WTC11 (cell line): ENCODE results near the gene RAMP1.

Experiments used
- CBFB ChIP-seq: sonication (generic); formaldehyde crosslinking; IDR thresholded peaks from 2 replicates; pipeline ENCODE4 v1.8.1; 2022; ENCODE audit warnings: mild to moderate bottlenecking, low read depth, missing genetic modification reagents
- SMAD4 ChIP-seq: sonication (generic); formaldehyde crosslinking; IDR thresholded peaks from 2 replicates; pipeline ENCODE4 v1.8.0; 2022; ENCODE audit warnings: mild to moderate bottlenecking, missing genetic modification reagents
- TF ChIP-seq, protein P1 (sequence below): sonication (generic); formaldehyde crosslinking; IDR thresholded peaks from 2 replicates; pipeline ENCODE4 v1.8.0; 2022; ENCODE audit warnings: mild to moderate bottlenecking, missing genetic modification reagents
- TF ChIP-seq, protein P2 (sequence below): fragments of 200-600 bp; IDR thresholded peaks from 2 replicates; pipeline ENCODE4 v1.8.0; 2022; ENCODE audit warnings: antibody characterized with exemption
- TF ChIP-seq, protein P3 (sequence below): fragments of 250-450 bp; sonication (Bioruptor Pico); IDR thresholded peaks from 2 replicates; pipeline ENCODE4 v1.9.0; 2021; ENCODE audit warnings: mild to moderate bottlenecking, borderline replicate concordance
- TF ChIP-seq, protein P4 (sequence below): sonication (generic); formaldehyde crosslinking; IDR thresholded peaks from 2 replicates; pipeline ENCODE4 v1.8.1; 2023; ENCODE audit warnings: mild to moderate bottlenecking, moderate library complexity, missing genetic modification reagents
- TF ChIP-seq, protein P5 (sequence below): fragments of 250-450 bp; sonication (Bioruptor Pico); IDR thresholded peaks from 2 replicates; pipeline ENCODE4 v2.1.2; 2022; ENCODE audit warnings: mild to moderate bottlenecking, moderate library complexity

DNA sequence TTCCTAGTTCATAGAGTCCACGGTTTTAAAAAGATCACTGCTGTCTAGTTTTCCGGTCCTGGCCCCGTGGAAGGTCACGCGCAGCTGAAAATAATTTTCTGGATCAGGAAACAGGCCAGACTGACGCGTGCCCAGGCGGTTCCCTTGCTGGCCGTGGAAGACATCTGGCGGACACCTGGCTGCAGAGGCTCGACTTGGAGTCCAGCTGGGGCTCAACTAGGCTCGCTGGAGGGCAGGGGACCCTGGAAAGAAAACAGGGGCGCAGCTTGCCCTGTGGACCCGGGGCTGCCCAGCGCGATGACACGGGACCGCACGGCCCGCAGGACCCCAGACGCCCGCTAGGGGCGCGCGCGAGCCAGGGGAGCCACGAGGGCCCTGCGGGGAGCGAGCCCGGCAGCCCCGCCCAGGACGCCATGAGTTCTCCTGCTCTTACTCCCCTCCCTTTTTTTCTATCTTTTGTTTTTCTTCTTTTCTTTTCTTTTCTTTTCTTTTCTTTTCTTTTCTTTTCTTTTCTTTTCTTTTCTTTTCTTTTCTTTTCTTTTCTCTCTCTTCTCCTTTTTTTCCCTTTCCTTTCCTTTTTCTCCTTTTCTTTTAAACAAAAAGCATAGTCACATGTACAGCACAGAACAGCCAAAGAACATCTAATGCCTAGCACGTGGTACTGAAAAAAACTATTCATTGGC, 64.2 kb downstream of the RAMP1 start:
- no peak for TF ChIP-seq CBFB
- TF ChIP-seq, protein P1, sequence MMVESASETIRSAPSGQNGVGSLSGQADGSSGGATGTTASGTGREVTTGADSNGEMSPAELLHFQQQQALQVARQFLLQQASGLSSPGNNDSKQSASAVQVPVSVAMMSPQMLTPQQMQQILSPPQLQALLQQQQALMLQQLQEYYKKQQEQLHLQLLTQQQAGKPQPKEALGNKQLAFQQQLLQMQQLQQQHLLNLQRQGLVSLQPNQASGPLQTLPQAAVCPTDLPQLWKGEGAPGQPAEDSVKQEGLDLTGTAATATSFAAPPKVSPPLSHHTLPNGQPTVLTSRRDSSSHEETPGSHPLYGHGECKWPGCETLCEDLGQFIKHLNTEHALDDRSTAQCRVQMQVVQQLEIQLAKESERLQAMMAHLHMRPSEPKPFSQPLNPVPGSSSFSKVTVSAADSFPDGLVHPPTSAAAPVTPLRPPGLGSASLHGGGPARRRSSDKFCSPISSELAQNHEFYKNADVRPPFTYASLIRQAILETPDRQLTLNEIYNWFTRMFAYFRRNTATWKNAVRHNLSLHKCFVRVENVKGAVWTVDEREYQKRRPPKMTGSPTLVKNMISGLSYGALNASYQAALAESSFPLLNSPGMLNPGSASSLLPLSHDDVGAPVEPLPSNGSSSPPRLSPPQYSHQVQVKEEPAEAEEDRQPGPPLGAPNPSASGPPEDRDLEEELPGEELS (CRISPR knock-in tag), result no peak
- TF ChIP-seq, protein P2, sequence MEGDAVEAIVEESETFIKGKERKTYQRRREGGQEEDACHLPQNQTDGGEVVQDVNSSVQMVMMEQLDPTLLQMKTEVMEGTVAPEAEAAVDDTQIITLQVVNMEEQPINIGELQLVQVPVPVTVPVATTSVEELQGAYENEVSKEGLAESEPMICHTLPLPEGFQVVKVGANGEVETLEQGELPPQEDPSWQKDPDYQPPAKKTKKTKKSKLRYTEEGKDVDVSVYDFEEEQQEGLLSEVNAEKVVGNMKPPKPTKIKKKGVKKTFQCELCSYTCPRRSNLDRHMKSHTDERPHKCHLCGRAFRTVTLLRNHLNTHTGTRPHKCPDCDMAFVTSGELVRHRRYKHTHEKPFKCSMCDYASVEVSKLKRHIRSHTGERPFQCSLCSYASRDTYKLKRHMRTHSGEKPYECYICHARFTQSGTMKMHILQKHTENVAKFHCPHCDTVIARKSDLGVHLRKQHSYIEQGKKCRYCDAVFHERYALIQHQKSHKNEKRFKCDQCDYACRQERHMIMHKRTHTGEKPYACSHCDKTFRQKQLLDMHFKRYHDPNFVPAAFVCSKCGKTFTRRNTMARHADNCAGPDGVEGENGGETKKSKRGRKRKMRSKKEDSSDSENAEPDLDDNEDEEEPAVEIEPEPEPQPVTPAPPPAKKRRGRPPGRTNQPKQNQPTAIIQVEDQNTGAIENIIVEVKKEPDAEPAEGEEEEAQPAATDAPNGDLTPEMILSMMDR, result peak; percentile 98
- TF ChIP-seq, protein P3, sequence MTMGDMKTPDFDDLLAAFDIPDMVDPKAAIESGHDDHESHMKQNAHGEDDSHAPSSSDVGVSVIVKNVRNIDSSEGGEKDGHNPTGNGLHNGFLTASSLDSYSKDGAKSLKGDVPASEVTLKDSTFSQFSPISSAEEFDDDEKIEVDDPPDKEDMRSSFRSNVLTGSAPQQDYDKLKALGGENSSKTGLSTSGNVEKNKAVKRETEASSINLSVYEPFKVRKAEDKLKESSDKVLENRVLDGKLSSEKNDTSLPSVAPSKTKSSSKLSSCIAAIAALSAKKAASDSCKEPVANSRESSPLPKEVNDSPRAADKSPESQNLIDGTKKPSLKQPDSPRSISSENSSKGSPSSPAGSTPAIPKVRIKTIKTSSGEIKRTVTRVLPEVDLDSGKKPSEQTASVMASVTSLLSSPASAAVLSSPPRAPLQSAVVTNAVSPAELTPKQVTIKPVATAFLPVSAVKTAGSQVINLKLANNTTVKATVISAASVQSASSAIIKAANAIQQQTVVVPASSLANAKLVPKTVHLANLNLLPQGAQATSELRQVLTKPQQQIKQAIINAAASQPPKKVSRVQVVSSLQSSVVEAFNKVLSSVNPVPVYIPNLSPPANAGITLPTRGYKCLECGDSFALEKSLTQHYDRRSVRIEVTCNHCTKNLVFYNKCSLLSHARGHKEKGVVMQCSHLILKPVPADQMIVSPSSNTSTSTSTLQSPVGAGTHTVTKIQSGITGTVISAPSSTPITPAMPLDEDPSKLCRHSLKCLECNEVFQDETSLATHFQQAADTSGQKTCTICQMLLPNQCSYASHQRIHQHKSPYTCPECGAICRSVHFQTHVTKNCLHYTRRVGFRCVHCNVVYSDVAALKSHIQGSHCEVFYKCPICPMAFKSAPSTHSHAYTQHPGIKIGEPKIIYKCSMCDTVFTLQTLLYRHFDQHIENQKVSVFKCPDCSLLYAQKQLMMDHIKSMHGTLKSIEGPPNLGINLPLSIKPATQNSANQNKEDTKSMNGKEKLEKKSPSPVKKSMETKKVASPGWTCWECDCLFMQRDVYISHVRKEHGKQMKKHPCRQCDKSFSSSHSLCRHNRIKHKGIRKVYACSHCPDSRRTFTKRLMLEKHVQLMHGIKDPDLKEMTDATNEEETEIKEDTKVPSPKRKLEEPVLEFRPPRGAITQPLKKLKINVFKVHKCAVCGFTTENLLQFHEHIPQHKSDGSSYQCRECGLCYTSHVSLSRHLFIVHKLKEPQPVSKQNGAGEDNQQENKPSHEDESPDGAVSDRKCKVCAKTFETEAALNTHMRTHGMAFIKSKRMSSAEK, result no peak
- no peak for TF ChIP-seq SMAD4 (CRISPR knock-in tag)
- TF ChIP-seq, protein P4, sequence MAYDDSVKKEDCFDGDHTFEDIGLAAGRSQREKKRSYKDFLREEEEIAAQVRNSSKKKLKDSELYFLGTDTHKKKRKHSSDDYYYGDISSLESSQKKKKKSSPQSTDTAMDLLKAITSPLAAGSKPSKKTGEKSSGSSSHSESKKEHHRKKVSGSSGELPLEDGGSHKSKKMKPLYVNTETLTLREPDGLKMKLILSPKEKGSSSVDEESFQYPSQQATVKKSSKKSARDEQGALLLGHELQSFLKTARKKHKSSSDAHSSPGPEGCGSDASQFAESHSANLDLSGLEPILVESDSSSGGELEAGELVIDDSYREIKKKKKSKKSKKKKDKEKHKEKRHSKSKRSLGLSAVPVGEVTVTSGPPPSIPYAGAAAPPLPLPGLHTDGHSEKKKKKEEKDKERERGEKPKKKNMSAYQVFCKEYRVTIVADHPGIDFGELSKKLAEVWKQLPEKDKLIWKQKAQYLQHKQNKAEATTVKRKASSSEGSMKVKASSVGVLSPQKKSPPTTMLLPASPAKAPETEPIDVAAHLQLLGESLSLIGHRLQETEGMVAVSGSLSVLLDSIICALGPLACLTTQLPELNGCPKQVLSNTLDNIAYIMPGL (CRISPR knock-in tag), result peak; percentile 70
- TF ChIP-seq, protein P5, sequence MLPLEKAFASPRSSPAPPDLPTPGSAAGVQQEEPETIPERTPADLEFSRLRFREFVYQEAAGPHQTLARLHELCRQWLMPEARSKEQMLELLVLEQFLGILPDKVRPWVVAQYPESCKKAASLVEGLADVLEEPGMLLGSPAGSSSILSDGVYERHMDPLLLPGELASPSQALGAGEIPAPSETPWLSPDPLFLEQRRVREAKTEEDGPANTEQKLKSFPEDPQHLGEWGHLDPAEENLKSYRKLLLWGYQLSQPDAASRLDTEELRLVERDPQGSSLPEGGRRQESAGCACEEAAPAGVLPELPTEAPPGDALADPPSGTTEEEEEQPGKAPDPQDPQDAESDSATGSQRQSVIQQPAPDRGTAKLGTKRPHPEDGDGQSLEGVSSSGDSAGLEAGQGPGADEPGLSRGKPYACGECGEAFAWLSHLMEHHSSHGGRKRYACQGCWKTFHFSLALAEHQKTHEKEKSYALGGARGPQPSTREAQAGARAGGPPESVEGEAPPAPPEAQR, result no peak
